HG03378 (cell line): ENCODE measurements around the gene ZNF662.

Experiments
- ATAC-seq: cut with Tn5 transposase; IDR thresholded peaks from one replicate; pipeline ENCODE4 v1.9.1; 2021; ENCODE audit warnings: mild to moderate bottlenecking, moderate library complexity; ENCODE audit not compliant: unreplicated experiment

Gene ZNF662

DNA sequence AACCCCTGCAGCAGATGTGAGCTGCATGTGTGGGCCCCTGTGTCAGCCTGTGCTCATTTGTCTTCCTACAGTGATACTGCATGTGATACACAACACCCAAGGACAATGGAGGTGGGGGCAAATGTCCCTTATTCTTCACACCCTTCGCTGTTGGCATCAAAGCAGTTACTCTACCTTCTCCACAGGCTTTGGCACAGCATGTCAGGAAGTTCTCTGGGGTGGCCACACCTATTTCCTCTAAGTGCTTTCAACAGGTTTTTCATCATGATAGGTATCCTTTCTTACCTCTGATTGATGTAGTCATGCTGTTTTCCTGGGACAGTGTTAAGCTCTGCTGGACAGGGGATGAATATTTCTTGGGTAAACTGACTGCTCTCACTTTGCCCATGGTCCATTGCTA, 29.5 kb downstream of the ZNF662 start:
- ATAC-seq = no peak

DNA sequence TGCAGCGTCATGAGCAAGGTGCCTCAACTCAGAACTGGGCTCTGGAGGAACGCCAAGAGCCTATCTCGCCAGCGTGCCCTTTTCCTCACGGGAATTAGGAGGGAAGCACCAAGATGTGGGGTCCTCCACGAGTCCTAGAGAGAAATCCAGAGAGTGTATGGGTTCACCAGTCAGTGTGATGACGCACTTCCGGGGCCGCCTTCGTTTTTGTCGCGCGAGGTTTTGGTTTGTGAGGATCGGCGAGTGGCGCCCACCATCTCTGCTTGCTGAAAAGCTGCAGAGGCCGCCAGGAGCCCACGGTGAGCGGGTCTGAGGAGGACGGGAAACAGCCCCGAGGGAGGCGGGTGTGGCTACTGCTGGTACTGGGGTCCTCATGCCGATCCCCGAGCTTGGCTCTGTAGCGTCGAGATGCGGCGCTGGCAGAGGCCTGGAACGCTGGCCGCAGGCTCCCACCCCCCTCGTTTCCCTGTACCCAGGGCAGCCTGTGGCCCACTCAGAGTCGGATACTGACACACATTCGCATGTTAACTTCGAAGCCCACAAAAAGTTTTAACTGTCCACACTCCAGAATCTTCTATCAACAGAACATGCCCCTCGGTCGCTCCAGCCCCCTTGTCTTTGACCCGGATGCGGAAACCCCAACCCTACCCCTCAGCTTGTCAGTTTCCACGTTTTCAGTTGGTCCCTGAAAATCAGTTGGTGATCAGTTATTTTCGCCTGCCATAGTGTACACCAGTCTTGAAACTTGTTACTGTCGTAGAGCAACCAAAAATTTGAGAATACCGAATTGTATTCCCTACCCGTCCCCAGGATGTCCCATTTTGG, 30.4 kb downstream of the ZNF662 start:
- no peak for ATAC-seq

DNA sequence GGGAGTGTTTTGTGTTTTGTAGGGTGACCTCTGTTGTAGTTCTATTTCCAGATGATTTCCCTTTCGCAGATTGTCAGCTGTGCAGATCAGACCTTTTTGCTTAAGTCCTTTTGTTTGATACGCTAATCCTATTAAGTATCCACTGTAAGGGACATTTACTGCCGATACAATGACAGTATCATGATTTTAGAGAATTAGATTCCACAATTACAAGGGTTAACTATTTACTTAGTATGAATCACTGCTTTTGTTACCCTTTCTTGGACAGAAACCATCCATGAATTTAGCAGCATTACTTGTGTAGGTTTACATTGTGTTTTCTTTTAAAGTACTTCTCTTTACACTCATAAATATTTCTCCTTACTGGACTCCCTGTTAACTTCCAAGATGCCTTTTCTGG, 31.4 kb downstream of the ZNF662 start:
- ATAC-seq = no peak

DNA sequence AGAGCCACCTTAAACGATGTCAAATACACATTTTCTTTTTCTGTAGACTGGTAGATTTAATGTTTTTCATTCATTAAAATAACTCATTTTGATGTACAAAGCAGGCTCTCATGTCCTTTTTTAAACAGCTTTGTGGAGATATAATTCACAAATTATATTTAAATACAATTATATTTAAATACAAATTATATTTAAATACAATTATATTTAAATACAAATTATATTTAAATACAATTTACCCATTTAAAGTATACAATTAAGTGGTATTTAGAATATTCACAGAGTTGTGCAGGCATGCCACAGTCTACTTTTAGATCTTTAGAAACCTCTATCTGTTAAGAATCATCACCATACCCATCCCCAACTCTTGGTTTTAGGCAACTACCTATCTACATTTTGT, 36.8 kb downstream of the ZNF662 start:
- ATAC-seq = no peak

DNA sequence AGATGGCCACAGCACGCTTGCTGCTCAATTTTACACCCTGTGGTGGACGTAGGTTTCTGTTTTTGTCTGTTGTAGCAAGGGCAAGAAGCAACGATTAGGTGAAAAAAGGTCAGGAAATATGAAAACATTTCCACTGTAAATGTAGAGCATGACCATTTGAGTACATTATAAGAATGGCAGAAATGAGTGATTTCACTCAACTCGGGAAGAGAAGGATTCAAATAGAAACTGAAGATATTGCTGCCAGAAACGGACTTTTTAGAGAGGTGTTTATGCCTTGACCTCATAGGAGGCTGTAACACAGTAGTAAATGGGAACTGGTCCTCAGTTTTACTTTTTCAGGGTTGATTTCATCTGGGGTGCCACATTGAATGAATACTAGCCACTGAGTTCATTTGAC, 40.1 kb downstream of the ZNF662 start:
- ATAC-seq = no peak

DNA sequence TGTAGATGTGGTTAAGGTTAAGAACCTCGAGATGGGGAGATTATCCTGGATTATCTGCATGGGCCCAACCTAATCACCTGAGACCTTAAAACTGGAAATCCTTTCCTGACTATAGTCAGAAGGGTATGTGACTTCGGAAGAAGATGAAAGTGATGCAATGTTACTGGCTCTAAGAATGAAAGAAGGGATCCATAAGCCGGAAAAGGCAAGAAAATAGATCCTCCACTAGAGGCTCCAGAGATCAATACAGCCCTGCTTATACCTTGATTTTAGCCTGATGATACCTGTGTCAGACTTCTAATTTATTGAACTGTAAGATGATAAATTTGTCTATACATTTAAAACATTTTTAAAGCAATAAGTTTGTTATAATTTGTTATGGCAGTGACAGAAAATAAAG, 51.6 kb downstream of the ZNF662 start:
- ATAC-seq = no peak

DNA sequence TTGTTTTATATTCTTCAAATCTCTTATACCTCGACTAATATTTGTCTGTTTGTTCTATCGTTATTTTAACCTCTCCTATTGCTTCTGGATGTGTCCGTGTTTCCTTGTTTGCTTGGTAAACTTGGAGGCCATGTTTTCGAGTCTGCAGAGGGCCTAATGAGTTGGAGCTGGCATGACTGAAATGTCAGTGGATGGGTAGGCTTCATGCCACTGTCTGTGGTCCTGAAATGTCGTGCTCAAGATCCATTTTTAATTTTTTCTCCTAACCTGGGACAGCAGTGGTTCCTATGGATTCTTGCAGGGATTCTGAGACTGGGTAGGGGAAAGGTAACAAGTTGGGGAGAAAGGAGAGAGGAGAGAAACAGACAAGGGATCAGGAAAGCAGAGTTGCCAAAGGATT, 54.3 kb downstream of the ZNF662 start:
- no peak for ATAC-seq

DNA sequence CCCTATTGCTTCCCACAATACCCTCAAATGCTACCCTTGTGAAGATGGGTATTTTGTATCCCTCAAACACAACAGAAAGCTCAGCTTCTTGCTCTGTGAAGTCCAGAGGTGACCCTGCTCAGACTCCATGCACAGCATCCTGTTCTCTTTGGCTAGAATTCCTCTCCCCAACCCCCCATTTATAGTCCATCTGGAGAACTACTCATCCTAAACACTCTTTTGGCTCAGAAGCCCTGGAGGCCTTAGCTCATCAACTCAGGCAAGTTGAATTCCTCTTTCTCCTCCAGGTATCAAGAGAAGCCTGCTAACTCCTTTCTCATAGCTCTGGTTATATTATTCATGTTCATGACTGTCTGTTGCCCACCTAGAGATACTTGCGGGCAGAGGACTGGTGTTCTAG, 54.8 kb downstream of the ZNF662 start:
- ATAC-seq = no peak

DNA sequence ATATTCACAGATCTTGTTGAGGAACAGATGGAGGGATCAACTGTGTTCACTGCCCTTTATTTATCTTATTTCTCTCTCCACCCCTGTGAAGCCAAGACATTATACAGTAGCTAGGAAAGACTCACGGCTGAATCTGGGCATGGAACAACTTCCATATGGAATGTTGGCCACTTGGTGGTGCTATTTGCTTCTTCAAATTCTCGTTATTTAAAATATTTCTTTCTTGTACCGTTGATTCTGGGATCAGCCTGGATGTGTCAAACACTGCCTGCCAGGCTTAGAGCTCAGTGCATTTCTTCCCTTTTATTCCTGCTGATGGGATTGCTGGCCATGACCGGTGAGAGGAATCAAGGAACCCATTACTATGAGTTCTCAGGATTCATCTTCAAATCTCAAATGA, 55.7 kb downstream of the ZNF662 start:
- no peak for ATAC-seq

DNA sequence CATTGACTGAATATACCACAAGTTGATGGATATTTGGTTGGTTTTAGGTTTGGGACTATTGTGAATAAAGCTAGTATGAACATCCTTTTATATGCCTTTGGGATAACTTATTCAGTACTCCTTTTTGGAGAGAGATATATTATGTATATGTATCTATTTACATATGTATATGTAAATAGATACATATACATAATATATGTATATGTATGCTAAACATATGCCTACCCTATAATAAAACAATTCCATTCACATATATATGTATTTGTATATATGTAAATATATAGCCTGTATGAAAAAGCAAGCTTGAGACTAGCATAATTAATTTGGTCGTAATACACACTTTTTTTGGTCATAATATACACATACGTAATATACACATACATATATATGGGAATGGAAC, 57.3 kb downstream of the ZNF662 start:
- ATAC-seq = no peak

DNA sequence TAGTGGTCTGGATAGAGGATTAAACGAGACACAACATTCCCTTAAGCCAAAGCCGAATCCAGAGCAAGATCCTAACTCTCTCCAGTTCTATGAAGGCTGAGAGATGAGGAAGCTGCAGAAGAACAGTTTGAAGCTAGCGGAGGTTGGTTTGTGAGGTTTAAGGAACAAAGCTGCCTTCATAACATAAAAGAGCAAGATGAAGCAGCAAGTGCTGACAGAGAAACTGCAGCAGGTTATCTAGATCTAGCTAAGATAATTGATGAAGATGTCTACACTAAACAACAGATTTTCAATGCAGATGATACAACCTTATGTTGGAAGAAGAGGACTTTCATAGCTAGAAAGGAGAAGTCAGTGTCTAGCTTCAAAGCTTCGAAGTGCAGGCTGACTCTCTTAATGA, 58.3 kb downstream of the ZNF662 start:
- ATAC-seq = no peak
